NCI-H524 (cell line): Measurements from ENCODE around the gene KAT2A.

Experiments used
- DNase-seq, 2 experiments: peaks; one replicate each; lab custom pipeline; 2025; lab: John Stamatoyannopoulos, UW

The KAT2A gene

GRCh38 chr17:42135664-42136653, 14.8 kb upstream of the KAT2A start:
- DNase-seq: no peak

- DNase-seq: no peak
These were observed 14.0 kb upstream of the KAT2A start for GRCh38 chr17:42135151-42135550.

- DNase-seq: peak; percentile 67 to 85
These were observed 12.4 kb upstream of the KAT2A start for GRCh38 chr17:42133461-42134041.

GRCh38 chr17:42132941-42133340, 11.8 kb upstream of the KAT2A start:
- no peak for DNase-seq

- no peak for DNase-seq
These were observed 10.8 kb upstream of the KAT2A start for GRCh38 chr17:42131981-42132432.

- DNase-seq: no peak
These were observed 10.1 kb upstream of the KAT2A start for GRCh38 chr17:42131232-42131631.

- no peak for DNase-seq
These were observed 9.3 kb upstream of the KAT2A start for GRCh38 chr17:42130310-42130936.

GRCh38 chr17:42129109-42129837, 8.1 kb upstream of the KAT2A start:
- no peak for DNase-seq

- DNase-seq: no peak
These were observed 6.2 kb upstream of the KAT2A start for GRCh38 chr17:42127414-42127813.

GRCh38 chr17:42126836-42127235, 5.7 kb upstream of the KAT2A start:
- DNase-seq: no peak

GRCh38 chr17:42125565-42125964, 4.4 kb upstream of the KAT2A start:
- DNase-seq: no peak

GRCh38 chr17:42124256-42124655, 3.1 kb upstream of the KAT2A start:
- DNase-seq: no peak

GRCh38 chr17:42122371-42123303, 1.5 kb upstream of the KAT2A start, which contains the start of gene HSPB9:
Gene HSPB9, plus strand, starts transcription at chr17:42122804. Its CDS starts 47 bp downstream, at chr17:42122851.
- peak; percentile 61 to 78 for DNase-seq

GRCh38 chr17:42120161-42120769, 902 bp downstream of the KAT2A start:
- DNase-seq: no peak

- DNase-seq: no peak
These were observed 1.9 kb downstream of the KAT2A start for GRCh38 chr17:42119301-42119700.

GRCh38 chr17:42118545-42118944, 2.6 kb downstream of the KAT2A start:
- peak; percentile 15 to 47 for DNase-seq

- DNase-seq: no peak
These were observed 3.0 kb downstream of the KAT2A start for GRCh38 chr17:42118126-42118510.

- DNase-seq: no peak
These were observed 3.6 kb downstream of the KAT2A start for GRCh38 chr17:42117397-42118125.

GRCh38 chr17:42116705-42117396, 4.3 kb downstream of the KAT2A start:
- peak; percentile 72 to 82 for DNase-seq
